ENCODE data around the gene PIP5K1B.

PIP5K1B gene

DNA sequence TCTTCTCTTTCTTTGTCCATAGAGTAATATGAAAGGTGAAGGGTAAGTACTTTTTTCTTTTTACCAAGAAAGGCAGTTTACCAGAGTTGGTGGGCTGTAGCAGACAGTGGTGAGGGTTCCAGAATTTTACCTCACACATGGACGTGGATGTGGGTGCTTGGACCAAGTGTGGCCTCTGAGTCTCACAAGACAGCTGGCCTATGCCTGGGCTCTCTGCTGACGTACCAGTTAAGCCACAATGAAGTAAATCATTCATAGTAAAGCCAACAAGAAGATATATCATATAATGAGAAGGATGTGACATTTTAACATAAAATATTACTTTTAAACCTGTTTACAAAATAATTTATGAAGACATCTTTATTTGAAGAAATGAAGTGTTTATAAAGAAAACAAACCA is 202.9 kb downstream of the PIP5K1B start:
- DNase-seq (ENCODE audit: low read depth in 2 of 2) = no peak

DNA sequence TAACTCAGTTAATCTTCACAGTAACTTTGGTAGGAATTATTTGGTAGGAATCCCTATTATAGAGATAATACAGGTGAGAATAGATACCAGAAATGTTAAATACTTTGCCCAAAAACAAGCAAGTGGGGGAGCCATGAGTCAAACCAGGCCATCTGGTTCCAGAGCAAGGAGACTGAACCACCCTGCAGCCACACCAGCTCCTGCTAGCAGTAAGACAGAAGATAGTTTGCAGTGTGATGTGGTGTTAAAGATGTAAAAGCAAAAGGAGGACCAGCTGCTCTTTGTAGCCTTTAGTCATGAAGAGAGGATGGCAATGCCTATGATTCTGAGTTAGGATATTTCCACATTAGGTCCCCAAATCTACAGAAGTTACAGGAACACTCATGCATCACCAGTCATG is 207.5 kb downstream of the PIP5K1B start:
- DNase-seq (ENCODE audit: low read depth in 2 of 2) = no peak

DNA sequence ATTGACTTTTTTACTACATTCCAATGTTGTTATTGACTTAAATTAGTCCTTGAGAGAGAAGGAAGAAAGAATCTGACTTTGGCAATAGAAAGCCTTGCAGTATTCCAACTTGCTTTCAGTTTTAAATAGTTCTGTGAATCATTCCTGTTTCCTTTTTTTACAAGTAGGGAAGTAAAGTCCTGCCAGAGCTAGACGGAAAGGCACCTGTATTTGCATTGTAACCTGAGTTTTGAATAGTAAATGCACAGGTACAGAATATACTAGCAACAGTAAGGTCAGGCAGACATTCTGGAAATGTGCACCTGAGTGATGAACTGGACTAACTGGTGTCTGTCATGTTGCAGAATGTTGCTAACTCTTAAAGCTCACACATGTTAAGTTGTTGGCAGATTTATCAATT is 208.0 kb downstream of the PIP5K1B start:
- no peak for DNase-seq (ENCODE audit: low read depth in 2 of 2)

DNA sequence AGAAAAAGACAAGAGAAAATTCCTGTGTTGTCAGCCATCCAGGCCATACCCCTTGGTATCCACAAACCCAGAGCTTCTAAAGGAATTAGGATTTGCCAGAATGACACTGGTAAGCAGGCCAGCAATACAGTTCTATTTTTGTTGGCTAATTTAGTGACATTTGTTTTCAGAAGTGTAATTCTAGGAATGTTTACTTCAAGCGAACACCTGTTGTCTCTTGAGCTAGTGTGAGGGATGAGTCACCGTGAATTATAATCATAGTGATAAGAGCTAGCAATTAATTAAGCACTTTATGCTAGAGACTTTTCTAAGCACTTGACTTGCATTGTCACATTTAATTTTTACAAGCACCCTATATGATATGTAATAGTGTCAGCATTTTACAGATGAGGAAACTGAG is 209.7 kb downstream of the PIP5K1B start:
- DNase-seq (ENCODE audit: low read depth in 2 of 2) = no peak

DNA sequence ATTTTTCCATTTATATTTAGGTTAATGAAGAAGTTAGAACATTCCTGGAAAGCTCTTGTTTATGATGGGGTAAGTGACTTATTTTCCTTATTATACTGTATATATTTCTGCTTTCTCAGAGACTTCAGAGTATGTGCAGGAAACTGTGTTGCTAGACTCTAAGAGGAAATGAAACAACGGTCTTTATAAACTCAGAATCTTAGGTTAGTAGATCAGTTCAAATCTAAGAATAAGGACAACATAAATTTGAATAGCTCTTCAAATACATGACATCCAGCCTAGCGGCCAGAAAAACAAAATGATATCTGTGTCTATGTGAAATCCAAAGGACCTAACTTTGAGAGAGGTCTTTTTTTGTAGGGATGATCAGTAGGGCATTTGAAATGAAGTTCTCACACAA is 214.6 kb downstream of the PIP5K1B start:
- no peak for DNase-seq (ENCODE audit: low read depth in 2 of 2)

DNA sequence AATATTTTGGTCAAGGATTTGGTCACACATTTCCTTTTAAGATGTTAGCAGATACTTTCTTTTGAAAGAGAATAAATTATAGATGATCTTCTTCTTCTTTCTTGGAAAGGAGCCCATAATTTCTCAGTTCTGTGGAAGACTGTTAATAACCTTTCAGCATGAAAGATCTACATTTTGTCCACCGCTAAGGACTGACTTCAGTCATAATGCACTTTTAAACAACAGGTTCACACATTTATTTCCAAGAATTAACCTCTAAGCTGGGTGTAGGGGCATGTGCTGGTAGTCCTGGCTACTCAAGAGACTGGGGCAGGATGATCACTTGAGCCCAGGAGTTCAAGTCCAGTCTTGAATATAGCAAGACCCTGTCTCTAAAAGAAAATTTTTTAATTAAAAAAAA is 215.9 kb downstream of the PIP5K1B start:
- no peak for DNase-seq (ENCODE audit: low read depth in 2 of 2)

DNA sequence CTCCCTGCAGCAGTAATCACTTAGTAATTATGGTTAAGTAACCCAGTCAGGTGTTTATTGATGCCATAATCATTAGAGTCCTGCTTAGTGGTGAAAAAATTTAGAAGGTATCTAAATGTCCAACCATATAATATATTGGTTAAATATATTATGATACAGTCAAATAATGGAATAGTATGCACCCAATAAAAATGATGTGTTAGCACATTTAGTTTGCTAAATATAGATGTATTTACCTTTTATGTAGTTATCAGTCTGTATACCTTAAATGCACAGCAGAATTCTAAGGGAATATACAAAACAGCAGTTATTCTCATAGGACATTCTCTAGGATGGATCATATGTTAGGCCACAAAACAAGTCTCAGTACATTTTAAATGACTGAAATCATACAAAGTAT is 218.4 kb downstream of the PIP5K1B start:
- no peak for DNase-seq (ENCODE audit: low read depth in 2 of 2)

DNA sequence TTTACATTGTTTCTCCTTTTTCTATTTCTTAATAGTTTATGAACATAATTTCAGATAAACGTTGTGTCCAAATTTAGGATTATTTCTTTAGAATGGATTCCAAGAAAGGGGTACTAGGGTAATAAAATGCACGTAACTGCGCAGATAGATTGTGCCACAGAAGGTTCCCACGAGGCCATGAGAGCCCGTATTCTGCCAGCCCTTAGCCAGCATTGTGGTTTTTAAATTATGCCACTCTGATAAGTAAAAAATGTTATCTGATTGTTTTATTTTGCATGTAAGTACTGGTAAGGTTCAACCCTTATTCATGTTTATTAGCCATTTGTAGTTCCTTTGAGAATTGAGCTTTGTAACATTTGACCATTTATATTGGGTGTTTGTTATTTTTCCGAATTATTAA is 220.1 kb downstream of the PIP5K1B start:
- no peak for DNase-seq (ENCODE audit: low read depth in 2 of 2)

DNA sequence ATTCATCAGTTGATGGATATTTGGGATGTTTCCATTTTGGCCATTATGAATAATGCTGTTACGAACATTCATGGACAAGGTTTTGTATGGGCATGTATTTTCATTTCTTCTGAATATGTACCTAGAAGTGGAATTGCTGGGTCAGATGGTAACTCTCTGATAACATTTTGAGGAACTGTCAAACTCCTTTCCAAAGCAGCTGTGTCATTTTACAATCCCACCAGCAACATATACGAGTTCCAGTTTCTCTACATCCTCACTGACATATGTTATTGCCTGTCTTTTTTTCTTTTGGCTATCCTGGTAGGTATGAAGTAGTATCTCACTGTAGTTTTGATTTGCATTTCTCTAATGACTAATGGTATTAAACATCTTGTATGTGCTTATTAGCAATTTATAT is 222.1 kb downstream of the PIP5K1B start:
- no peak for DNase-seq (ENCODE audit: low read depth in 2 of 2)

DNA sequence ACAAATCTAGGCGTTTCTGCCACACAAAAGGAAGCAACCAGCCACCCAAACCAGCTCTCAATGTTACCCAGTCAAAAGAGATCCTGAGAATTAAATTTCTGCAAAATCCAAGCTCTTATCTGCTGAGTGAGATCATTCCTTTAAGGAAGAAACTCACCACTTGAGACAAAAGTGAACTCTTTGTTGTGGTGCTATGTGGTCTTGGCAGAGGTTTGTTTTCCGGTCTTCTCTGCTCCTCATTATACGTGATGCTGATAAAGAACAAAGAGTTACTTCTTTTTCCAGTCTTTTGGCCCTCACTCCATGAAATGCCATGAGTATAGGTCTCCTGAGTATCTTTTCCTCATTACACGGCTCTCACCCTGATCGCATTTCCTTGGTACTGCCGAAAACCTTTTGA is 226.8 kb downstream of the PIP5K1B start:
- no peak for DNase-seq (ENCODE audit: low read depth in 2 of 2)

DNA sequence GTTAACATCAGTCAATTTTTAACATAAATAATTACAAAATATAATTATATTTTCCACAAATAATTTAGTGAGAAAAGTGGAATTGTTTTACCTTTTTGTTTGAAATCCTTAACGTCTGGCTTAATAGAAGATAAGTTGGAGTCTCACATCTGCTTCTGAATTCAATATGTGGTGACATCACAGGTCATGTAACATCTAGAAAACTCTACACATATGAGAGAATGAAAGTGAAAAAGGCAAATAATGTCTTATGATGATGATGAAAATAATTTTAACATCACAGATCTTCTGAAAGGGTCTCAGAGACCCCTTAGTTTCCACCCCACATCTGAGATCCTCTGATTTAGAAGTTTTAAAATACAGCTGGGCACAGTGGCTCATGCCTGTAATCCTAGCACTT is 227.4 kb downstream of the PIP5K1B start:
- no peak for DNase-seq (ENCODE audit: low read depth in 2 of 2)

DNA sequence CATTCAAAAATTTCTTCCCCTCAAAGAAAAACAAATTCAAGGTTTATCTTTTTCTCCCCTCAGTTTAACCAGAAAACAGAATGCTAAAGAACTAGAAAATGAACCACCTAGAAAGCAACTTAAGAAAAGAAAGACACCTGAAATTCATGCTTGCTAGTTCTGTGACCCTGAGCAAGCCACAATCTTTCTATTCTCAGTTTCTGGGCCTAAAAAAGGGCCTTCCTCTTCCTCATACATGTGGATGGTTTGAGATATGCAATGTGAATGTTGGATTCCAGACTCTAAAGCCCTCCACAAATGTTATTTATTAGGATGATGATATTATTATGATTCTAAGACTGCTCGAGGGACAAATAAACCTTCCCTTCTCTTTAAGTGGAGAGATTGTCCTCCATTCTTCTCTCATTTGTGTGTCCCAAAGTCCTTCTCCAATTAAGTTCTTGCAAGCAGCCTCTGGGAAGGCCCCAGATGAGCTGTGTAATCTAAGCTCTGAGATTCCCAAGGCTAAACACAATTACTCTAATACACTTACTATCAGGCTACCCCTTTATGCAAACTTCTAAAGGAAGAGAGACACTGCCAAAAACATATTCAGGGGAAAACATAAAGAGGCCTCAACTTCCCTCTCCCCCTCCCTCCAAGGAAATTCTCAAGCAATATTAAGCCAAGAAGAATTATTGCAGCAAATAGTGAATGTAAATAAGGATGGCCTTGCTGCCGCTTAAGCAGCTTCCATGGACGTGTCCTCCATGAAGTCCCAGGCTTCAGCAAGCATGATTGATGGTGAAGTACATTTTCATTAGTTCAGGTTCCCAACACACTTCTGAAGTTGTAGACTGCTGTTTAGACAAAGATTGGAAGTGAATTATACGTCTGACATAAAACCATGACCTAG is 228.6 kb downstream of the PIP5K1B start:
- DNase-seq (ENCODE audit: low read depth in 2 of 2) = no peak

DNA sequence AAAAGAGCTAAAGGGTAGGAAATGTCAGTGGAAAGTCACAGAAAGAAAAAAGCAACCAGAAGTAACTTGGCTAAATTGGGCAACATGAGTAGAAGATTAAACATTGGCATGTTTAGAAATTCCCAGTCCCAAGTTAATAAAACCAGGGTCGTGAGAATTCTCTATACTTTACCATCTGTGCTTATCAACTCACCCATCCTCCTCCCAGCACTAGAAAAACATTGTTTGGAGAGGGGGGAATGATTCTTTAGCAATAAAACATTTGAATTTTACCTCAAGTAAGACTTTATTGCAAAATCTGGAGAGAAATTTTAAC is 229.2 kb downstream of the PIP5K1B start:
- no peak for DNase-seq (ENCODE audit: low read depth in 2 of 2)

DNA sequence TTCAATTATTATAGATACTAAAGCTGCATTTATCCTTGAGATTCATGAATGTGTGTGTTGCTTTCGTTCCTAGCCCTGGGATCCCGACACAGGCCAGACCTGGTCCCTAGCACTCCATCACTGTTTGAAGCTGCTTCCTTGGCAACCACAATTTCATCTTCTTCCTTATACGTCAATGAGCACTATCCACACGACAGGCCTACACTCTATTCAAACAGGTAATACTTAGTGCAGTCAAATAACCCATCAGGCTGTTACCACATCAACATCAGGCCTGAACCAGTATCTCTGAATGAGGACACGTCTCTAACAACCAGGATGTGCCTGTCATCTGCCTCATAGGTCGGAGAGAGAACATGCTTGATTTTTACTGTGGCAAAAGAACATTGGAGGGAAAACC is 235.5 kb downstream of the PIP5K1B start:
- no peak for DNase-seq (ENCODE audit: low read depth in 2 of 2)

DNA sequence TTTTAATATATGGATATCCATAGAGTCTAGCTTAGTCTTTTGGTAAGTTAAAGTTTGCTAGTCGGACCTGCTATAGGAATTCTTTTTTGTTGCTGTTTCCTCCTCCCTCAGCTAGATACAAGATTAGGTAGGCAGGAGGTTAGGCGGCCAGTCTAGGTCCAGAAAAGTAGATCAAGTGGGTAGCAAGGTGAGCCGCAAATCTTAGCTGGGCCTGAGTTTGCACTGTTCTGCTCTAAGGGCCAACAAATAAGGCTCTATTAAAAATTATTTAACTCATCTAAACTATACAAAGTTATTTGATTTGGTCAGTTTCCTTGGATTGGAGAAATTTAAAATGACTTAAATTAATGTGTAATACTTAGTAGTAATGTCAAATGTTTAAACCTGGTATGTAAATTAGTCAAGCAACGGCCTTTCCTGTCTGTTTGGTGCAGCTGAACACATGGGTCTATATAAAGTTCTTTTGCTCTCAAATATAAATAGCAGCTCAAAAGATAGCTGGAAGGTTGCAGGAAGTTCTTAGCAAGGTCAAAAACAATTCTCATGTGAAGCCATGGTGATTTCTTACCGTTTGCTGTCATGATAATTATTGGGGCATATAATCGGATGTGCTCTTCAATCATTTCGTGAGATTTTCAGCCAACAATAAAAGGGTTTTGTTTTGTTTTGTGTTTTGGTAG is 236.9 kb downstream of the PIP5K1B start:
- DNase-seq (ENCODE audit: low read depth in 2 of 2) = no peak

DNA sequence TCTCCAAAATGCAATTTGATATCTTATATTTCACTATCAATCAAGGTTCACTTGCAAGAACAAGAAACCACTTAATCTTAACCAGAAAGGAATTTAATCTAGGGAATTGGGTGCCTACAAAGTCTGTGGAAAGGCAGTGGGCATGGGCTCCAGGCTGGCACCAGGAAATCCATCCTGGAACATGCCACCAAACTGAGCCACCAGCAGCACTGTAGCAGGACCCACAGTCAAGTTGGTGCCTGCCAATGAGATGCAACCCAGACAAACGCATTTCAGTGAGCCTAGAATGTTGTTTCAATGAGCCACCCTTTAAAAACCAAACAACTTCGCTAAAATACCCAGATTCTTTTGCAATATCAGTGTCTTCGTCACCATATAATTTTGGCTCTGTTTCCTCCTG is 237.8 kb downstream of the PIP5K1B start:
- DNase-seq (ENCODE audit: low read depth in 2 of 2) = no peak

DNA sequence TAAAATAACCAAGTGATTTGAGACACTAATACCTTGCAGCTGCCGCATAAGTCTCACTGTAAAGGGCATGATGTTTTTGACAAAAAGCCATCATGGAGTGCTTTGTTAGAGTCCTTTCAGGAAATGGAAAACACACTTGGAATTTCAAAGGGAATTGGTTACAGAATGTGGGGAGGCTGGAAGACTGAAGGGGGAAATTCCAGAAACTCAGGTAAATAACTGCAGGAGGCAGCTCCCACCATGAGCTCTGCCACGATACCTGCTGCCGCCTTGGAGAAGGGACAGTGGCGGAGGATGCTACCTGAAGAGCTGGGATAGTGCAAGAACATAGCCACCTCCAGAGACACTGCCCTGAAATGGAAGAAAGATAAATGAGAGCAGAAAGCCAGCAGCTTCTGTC is 242.0 kb downstream of the PIP5K1B start:
- no peak for DNase-seq (ENCODE audit: low read depth in 2 of 2)

DNA sequence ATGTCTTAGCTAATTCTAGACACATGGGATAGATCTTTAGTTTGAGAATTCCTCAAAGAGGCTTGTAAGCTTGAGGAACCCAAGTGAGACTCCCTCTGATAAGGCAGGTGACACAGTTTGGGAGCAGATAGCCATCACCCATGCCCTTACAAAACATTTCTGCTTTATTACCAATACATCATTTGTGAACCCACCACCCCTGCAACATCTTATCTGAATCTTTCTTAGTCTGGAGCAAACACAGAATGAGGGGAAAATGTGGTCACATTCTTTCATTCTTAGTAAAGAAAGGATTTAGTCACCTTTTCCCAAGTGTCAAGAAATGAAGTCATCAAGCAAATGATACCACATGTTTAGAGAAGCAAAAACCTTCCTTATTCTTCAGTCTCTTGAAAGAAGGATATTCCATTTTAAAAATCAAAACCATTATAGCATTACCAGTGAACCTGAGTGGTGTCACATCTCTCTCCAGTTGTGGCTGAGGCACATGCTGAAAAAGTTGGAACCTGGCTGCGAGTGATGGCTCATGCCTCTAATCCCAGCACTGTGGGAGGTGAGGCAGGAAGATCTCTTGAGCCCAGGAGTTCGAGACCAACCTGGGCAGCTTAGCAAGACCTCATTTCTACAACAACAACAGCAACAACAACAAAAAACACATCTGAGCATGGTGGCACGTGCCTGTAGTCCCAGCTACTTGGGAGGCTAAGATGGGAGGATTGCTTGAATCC is 243.0 kb downstream of the PIP5K1B start:
- DNase-seq (ENCODE audit: low read depth in 2 of 2) = no peak

DNA sequence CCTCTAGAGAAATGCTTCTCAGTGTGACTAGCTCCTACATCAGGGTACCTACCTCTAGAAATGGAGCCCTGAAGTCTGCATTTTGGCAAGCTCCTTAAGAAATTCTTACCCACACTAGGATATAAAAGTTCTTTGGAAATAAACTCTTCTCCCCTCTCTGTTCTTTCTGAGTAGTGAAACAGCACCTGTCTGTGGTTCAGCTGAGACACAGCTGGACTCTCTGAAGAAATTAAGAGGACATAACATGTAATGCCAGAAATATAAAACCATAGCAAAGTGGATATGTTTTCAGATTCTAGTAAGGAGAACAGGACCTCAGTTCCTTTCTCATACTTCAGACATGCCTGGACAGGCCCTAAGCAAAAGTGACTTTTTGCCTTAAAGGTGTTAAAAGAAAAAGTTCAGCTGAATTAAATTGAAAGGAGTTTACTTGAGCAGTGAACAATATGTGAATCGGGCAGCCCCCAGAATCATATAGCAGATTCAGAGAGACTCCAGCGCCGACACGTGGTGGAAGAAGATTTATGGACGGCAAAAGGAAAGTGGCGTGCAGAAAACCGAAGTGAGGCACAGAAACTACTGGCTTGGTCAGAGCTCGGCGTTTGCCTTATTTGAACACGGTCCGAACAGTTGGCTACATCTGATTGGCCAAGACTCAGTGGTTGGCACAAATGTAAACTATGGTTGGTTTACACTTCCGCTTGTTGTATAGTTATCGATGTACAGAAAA is 244.4 kb downstream of the PIP5K1B start:
- no peak for DNase-seq (ENCODE audit: low read depth in 2 of 2)

DNA sequence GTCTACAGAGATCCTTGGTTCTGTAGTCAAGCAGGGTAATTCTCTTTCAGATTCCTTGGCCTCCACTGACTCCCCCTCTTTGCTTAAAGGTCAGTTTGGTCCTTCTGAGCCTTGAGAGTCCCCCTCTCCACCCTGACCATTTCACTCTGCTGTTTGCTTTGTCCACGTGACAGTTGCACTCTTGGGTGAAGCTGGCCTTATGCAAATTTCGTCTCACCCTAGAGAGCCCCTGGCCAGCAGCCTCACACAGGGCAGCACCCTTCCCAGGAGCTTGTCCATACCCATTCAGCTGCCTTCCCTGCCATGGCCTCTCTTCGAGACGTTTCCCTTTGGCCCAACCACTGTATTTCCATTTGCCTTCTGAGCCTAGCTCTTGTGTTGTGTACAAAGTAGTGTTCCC is 245.1 kb downstream of the PIP5K1B start:
- DNase-seq (ENCODE audit: low read depth in 2 of 2) = no peak

DNA sequence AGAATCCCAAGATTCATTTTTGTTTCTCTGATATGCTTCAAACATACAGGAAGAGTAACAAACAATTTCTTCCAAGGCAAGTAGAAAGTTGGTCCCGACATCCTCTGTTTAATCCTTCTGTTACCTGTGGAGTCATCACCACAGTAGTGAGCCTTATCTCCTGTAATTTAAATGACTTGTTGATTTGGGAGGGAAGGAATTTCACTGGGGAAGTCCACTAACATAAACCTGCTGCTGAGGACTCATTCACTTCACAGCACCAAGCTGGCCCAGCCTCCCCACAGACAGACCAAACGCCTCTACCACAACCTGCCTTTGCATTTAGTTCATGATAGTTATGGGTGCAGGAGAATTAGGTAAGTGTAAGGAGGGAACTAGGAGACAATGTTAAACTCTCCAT is 245.6 kb downstream of the PIP5K1B start:
- no peak for DNase-seq (ENCODE audit: low read depth in 2 of 2)
